Measurements from ENCODE around the gene XYLT1.

Gene XYLT1

DNA sequence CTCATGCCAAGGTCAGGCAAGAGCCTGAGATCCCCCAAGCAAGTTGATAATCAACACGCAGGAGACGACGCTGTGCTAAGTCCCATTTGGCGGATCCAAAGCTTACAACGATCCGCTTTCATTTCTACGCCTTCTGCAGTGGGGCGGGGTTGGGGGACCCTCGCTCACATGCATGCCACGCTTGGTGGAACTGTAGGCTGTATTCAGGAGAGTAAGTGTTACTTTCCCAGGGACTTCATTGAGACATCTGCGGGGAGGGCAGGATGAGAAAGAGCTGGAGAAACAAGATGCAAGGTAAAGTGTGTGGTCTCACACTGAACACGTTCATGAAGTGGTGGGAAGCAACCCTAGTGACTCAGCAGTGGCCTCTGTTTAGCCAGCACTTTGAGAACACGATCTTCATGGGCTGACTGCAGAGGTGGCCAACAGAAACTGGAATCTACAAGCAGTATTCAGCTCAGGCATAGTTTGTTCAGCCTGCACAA, 100.5 kb downstream of the XYLT1 start:
- TF ChIP-seq, protein P1, sequence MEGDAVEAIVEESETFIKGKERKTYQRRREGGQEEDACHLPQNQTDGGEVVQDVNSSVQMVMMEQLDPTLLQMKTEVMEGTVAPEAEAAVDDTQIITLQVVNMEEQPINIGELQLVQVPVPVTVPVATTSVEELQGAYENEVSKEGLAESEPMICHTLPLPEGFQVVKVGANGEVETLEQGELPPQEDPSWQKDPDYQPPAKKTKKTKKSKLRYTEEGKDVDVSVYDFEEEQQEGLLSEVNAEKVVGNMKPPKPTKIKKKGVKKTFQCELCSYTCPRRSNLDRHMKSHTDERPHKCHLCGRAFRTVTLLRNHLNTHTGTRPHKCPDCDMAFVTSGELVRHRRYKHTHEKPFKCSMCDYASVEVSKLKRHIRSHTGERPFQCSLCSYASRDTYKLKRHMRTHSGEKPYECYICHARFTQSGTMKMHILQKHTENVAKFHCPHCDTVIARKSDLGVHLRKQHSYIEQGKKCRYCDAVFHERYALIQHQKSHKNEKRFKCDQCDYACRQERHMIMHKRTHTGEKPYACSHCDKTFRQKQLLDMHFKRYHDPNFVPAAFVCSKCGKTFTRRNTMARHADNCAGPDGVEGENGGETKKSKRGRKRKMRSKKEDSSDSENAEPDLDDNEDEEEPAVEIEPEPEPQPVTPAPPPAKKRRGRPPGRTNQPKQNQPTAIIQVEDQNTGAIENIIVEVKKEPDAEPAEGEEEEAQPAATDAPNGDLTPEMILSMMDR (IDR thresholded peaks at IDR 0.05; ENCODE audit: insufficient read depth, low read depth, low read length, missing control alignments), result no peak
- DNase-seq (ENCODE audit: low read depth), result no peak
- H3K4me3 ChIP-seq (ENCODE audit: low read depth, low read length), result no peak overlapping the region

DNA sequence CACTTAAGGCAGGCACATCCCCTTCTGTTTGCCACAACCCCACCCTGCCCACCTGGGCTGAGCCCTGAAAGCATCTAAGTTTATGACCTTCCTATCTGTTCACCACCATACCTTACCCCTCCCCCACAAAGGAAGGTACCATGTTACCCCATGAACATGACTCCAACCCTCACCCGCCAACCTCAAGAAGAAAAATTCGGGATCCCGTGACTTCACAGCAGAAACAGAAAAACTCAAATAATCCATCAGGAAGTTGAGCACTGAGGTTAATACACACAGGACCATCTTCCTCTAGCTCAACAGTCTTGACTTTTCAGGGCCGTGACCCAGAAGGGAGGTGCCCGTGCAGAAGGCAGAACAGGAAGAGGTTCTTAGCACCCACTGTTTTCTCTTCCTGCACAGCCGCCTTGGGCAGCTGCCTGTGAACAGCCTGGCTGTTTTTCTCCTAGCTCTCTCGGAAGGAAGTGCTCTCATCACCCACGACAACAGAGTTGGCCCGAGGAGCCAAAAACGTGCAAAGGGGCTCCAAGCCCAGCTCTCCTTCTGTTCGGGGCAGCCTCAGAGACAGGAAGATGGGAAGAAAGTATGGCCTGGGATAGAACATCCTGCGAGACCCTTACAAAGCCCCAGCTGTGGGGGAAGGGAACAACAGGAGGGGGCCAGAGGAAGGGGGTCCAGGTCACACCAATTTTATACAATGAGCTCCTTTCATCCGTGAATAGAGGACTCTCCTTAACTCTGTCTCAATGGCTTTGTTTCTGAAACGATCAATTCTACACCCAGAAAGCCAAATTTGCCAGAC, 101.1 kb downstream of the XYLT1 start:
- DNase-seq (ENCODE audit: low read depth), result peak; percentile 81
- H3K4me3 ChIP-seq (ENCODE audit: low read depth, low read length), result peak overlapping the region; percentile 13

DNA sequence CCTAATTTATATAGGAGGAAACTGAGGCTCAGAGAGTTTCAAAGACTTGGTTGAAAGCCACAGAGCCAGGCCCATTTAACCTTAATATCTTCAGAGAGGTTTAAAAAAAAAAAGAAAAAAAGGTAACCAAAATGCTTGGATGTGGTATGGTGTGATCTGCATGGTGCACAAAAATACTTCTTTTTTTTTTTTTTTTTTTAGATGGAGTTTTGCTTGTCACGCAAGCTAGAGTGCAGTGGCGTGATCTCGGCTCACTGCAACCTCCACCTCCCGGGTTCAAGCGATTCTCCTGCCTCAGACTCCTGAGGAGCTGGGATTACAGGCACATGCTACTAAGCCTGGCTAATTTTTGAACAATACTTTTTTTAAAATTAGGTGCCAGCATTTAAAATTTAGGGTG, 101.8 kb downstream of the XYLT1 start:
- H3K4me3 ChIP-seq (ENCODE audit: low read depth, low read length), result peak overlapping the region; percentile 13
- no peak for DNase-seq (ENCODE audit: low read depth)
- TF ChIP-seq, protein P1 (IDR thresholded peaks at IDR 0.05; ENCODE audit: insufficient read depth, low read depth, low read length, missing control alignments), result no peak

More for the DNA sequence above, 101.1 kb downstream of the XYLT1 start:
- TF ChIP-seq, protein P1 (IDR thresholded peaks at IDR 0.05; ENCODE audit: insufficient read depth, low read depth, low read length, missing control alignments), result no peak

DNA sequence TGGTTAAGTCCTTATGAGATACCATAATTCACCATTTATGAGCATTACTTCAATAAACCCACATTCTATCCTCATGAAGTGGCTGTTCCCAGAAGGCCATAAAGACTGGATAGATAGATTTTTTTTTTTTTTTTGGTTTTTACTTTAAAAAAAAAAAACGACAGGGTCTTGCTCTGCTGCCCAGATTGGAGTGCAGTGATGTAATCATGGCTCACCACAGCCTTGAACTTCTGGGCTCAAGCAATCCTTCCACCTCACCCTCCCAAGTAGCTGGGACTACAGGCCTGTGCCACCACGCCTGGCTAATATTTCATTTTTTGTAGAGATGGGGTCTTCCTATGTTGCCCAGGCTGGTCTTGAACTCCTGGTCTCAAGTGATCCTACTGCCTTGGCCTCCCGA, 102.3 kb downstream of the XYLT1 start:
- H3K4me3 ChIP-seq (ENCODE audit: low read depth, low read length), result no peak overlapping the region
- TF ChIP-seq, protein P1 (IDR thresholded peaks at IDR 0.05; ENCODE audit: insufficient read depth, low read depth, low read length, missing control alignments), result no peak
- DNase-seq (ENCODE audit: low read depth), result no peak

DNA sequence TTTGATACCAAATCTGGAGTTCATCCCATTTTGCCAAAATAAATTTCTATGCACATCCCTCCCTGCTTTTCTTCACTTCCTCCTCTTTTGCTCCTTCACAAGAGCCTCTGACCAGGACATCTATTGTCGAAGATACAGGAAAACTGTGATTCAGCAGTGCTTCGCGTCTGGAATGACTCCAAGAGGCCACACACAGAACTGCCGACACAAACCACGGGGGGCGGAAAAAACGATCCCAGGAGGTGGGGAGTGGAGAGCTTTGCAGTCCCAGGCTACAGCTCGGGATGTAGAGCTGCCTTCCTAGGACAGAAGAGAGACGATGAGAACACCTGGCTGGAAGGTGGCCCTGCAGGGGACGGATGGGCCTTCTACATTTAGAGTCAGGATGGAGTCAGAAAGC, 102.8 kb downstream of the XYLT1 start:
- TF ChIP-seq, protein P1 (IDR thresholded peaks at IDR 0.05; ENCODE audit: insufficient read depth, low read depth, low read length, missing control alignments), result no peak
- H3K4me3 ChIP-seq (ENCODE audit: low read depth, low read length), result no peak overlapping the region
- no peak for DNase-seq (ENCODE audit: low read depth)

DNA sequence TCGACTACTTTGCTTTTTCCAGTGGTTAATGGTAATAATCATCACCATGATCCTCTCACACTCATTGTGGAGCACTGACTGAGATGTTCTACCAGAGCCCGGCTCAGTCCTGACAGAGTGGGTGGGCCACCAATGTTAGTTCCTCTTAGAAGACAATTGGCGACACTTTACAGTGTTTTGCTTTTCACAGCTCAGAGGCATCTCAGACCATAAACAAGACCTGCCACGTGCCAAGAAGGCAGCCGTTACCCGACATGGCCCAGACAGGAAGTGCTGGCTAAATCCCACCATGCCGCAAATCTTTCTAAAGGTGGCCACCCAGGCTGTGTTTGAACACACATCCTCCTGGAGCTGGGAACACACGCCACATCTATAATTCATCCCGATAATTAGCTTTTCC, 103.7 kb downstream of the XYLT1 start:
- TF ChIP-seq, protein P1 (IDR thresholded peaks at IDR 0.05; ENCODE audit: insufficient read depth, low read depth, low read length, missing control alignments), result no peak
- H3K4me3 ChIP-seq (ENCODE audit: low read depth, low read length), result no peak overlapping the region
- DNase-seq (ENCODE audit: low read depth), result no peak

All from GM12865 (cell line).